DMS53 treated with DMSO at 0.1 percent for 48 hours (cell line): Measurements from ENCODE around the gene FUCA2.
A peak's percentile ranks its signal among the peaks of the same experiment; 100 is the strongest.

Experiments used
- DNase-seq: peaks from one replicate; lab custom pipeline; 2025; ENCODE audit not compliant: unreplicated experiment; lab: John Stamatoyannopoulos, UW

Gene FUCA2

GRCh38 chr6:143510991-143511891 lies at the start of gene FUCA2:
FUCA2 (minus strand) TSS chr6:143511720; CDS start chr6:143511634, 86 bp downstream.
- DNase-seq, result peak; percentile 44

- DNase-seq, result no peak
Observed at GRCh38 chr6:143561105-143561704, 49.7 kb upstream of the FUCA2 start.

GRCh38 chr6:143559051-143559660 lies 47.6 kb upstream of the FUCA2 start:
- DNase-seq, result no peak

GRCh38 chr6:143556529-143556928 lies 45.0 kb upstream of the FUCA2 start:
- DNase-seq, result no peak

- DNase-seq, result no peak
Observed at GRCh38 chr6:143555582-143555981, 44.1 kb upstream of the FUCA2 start.

GRCh38 chr6:143555071-143555492 lies 43.6 kb upstream of the FUCA2 start:
- DNase-seq, result no peak

- no peak for DNase-seq
Observed at GRCh38 chr6:143553337-143553736, 41.8 kb upstream of the FUCA2 start.

- no peak for DNase-seq
Observed at GRCh38 chr6:143549949-143550268, 38.4 kb upstream of the FUCA2 start.

- no peak for DNase-seq
Observed at GRCh38 chr6:143549221-143549948, 37.9 kb upstream of the FUCA2 start.

GRCh38 chr6:143546599-143546998 lies 35.1 kb upstream of the FUCA2 start:
- no peak for DNase-seq

GRCh38 chr6:143545976-143546547 lies 34.5 kb upstream of the FUCA2 start:
- no peak for DNase-seq

- DNase-seq, result no peak
Observed at GRCh38 chr6:143545165-143545564, 33.6 kb upstream of the FUCA2 start.

- no peak for DNase-seq
Observed at GRCh38 chr6:143544011-143544696, 32.6 kb upstream of the FUCA2 start.

GRCh38 chr6:143543435-143543834 lies 31.9 kb upstream of the FUCA2 start:
- DNase-seq, result no peak

GRCh38 chr6:143542888-143543287 lies 31.4 kb upstream of the FUCA2 start:
- DNase-seq, result no peak

GRCh38 chr6:143540192-143540591 lies 28.7 kb upstream of the FUCA2 start:
- no peak for DNase-seq

GRCh38 chr6:143539734-143540133 lies 28.2 kb upstream of the FUCA2 start:
- no peak for DNase-seq

- no peak for DNase-seq
Observed at GRCh38 chr6:143539106-143539505, 27.6 kb upstream of the FUCA2 start.

- no peak for DNase-seq
Observed at GRCh38 chr6:143538374-143538773, 26.9 kb upstream of the FUCA2 start.

- no peak for DNase-seq
Observed at GRCh38 chr6:143536866-143537691, 25.6 kb upstream of the FUCA2 start.
